ENCODE results near the gene CUTA.

- no peak for TF ChIP-seq CTCF (IDR thresholded peaks at IDR 0.05)
- TF ChIP-seq MXI1 (IDR thresholded peaks at IDR 0.05; ENCODE audit: low read depth, low read length): no peak
- TF ChIP-seq GATA2 (CRISPR knock-in tag; IDR thresholded peaks at IDR 0.05): no peak
- 0 out of 2 replicates have a peak, but pooled peaks have one; percentile 3 for TF ChIP-seq JUND (IDR thresholded peaks at IDR 0.05)
- no peak for TF ChIP-seq POLR2AphosphoS5 (IDR thresholded peaks at IDR 0.05; ENCODE audit: low read depth, low read length)
- TF ChIP-seq MEF2A (IDR thresholded peaks at IDR 0.05; ENCODE audit: borderline replicate concordance, low read depth): no peak
- TF ChIP-seq SMC3 (IDR thresholded peaks at IDR 0.05; ENCODE audit: low read depth, low read length): no peak
- TF ChIP-seq TAF1 (IDR thresholded peaks at IDR 0.05; ENCODE audit: borderline replicate concordance, low read depth, low read length): no peak
- no peak for TF ChIP-seq FOXM1 (IDR thresholded peaks at IDR 0.05; ENCODE audit: low read depth)
- no peak for TF ChIP-seq EP300 (IDR thresholded peaks at IDR 0.05; ENCODE audit: borderline replicate concordance in 1 of 2, low read depth in 1 of 2, low read length in 1 of 2)
- no peak for TF ChIP-seq RAD21 (IDR thresholded peaks at IDR 0.05; ENCODE audit: low read length)
- TF ChIP-seq USF2 (IDR thresholded peaks at IDR 0.05; ENCODE audit: borderline replicate concordance, low read depth, low read length): no peak
- TF ChIP-seq MAX (IDR thresholded peaks at IDR 0.05; ENCODE audit: low read depth): no peak
These were observed 35.6 kb upstream of the CUTA start for GRCh38 chr6:33453393-33454008.

Data from SK-N-SH (cell line).